Suppressor macrophage treated with lipopolysaccharide for 4 hours (primary cell): ENCODE results near the gene IQSEC3.

ENCODE experiments used
- DNase-seq: peaks from one replicate; pipeline ENCODE4 v3.0.0-alpha.2; 2020

IQSEC3 gene

DNA sequence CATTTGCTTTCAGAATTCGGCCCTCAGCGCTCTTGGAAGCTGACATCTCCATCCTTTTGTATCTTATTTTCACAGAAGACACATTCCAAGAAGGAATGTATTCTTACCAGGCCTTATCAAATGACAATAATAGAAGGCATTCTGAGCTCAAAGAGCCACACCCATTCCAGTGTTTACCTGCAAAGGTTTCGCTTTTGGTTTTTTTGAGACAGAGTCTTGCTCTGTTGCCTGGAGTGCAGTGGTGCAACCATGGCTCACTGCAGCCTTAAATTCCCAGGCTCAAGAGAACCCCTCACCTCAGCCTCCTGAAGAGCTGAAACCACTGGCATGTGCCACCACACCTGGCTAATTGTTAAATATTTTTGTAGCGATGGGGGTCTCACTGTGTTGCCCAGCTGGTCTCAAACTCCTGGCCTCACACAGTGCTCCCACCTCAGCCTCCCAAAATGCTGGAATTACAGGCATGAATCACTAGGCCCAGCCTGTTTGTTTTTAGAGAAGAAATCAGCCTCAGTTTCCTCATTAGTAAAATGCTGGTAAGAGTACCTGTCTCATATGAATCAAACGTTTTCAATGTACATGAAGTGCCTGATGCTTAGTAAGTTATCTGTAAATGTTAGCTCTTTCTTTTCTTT lies 78.2 kb downstream of the IQSEC3 start:
- no peak for DNase-seq

DNA sequence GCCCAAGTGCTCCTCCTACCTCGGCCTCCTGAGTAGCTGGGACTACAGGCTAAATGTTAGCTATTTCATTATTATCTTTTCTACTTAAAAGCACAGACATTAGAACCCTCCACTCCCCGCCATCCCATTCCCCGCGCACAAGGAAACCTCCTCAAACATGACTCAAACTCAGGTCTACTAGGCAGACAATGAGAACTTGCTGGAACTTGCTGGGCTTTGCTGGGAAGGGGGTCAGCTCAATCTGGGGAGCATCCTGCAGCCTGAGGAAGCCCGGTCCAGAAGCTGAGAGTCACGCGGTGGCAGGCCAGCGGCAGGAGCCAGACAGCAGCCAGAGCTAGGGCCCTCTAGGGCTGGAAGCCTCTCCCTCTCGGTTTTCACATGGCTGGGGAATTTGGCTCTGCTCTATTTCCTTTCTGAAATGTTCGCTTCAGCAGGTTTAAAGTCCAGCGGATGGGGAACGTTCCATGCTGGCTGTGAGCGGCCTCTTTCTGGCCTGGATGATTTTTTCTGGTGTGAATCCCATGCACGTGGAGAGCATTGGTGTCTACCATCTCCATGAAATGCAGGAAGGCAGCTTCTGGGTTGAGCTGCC lies 78.9 kb downstream of the IQSEC3 start:
- DNase-seq, result no peak

DNA sequence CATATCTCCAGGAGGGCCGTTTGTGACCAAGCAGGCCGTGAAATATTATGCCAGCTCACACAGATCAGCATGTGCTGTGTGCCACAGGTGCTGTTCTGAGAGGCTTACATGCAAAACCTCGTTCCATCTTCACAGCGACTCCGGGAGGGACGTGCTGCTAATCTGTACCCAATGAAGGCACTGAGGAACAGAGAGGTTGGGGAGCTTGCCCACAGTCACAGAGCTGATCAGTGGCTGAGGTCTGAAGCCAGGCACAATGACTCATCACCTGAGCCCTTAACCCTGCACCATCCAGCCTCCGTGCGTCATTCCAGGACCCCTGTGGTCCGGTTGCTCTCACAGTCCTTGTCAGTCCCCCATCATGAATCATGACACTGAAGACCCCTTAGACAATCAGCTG lies 80.7 kb downstream of the IQSEC3 start:
- DNase-seq, result no peak

DNA sequence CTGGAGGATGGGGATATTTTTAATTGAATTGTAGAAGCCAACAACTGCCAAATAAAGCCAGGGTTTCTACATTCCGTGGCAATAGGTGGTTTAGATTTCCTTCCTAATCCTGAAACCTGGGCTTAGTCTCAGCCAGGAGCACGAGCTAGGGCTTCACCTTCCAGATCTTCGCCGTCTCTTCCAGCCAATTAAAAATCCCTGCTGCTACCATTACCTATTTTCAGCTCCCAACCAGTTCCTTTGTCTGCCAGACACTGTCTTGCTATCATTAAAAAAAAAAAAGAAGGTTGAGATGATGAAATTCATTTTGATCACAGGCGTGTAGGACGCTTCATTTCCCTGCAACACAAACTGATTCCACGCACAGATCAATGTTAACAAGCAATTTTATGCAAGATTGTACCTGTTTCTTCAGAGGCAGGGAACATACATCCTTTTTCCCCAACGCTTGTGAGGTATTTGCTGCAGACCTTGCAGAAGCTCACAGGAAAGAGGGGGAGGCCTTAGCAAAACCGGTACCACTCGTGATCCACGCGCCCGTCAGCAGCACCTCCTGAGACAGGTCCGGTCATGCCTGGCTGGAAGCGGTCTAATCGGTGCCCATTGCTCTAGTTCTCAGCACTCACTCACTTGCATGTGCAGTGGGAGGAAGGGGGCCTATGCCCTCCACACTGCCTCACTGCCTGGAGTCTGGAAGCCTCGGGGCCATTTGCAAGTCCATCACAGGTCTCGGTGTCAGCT lies 82.3 kb downstream of the IQSEC3 start:
- no peak for DNase-seq

DNA sequence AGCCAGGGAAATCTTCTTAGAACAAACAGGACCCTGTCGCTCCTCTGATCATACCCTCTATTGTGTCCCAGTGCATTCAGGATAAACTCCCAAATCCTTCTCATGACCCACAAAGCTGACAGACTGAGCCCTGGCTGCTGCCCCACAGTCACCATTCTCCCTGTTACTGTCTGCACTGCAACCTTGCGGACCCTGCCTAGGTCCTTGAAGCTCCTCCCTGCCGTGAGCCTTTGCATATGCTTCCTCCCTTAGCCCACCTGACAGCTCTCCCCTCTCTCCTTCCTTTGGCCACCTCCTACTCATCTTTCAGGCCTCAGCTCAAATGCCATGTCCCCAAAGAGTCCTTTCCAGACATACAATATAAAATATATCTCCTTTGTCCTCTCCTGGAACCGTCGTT lies 85.0 kb downstream of the IQSEC3 start:
- no peak for DNase-seq

DNA sequence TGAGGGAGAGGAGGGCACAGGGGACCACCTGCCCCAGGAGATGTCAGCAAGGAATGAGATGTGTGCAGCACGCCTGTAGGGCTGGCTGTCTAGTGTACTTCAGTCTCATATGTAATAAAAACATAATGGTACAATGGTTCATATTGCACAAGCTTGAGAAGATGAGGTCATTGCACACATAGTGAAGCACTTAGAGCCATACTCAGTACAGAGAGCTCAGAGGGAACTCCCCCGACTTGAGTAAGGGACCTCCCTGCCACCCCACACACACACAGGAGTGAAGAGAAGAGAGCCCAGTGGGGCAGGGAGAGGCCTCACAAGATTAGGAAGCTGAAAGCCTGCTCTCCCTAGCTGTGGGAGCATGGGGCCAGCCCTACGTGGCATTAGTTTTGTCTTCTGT lies 85.9 kb downstream of the IQSEC3 start:
- DNase-seq, result peak; percentile 75

DNA sequence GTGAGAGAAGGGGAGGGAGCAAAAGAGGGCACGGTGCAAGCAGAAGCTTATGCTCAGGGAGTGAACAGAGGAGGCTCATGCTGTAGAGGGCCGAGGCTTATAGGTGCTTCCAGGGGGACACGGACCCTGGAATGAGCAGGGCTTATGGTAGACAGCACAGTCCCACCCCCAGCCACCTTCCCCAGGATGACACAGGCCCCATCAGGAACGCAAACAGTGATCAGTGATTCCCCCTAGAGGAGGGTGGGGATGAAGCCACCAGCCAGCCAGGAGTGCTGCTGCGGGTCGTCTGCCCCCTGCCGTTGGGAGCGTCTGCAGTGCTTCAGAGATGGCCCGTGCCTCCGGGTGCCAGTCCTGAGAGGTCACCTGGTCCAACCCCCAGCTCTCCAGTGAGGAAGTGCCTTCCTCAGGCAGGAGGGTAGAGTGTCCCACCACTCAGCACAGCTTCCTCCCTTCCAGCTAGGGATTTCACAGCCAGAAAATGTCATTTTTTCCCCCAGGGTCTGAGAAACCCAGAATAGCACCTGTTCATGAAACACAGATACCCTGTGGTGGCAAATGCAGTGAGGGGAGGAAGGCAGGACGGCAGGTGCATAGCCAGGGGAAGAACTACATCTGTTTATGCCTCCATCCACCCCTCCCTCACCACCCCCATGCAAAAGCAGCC lies 86.6 kb downstream of the IQSEC3 start:
- DNase-seq, result peak; percentile 74

DNA sequence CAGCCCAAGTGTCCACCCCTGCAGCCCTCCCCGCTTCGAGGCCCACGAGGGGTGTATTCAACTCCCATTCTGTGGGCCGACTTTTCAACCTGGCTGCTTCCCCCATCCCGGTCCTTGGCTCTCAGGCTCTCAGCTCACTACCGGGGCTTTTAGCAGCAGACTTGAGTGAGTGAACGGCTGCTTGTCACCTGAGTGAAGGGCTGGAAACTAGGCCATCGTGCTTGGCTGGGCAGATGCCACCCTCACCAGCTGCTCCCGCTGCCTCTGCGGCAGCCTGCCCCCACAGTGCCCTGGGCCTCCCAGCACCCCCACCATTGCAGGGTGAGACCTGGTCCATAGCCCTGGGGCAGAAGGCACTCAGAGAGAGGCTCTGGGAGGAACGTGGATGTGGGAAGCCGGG lies 87.5 kb downstream of the IQSEC3 start:
- no peak for DNase-seq

DNA sequence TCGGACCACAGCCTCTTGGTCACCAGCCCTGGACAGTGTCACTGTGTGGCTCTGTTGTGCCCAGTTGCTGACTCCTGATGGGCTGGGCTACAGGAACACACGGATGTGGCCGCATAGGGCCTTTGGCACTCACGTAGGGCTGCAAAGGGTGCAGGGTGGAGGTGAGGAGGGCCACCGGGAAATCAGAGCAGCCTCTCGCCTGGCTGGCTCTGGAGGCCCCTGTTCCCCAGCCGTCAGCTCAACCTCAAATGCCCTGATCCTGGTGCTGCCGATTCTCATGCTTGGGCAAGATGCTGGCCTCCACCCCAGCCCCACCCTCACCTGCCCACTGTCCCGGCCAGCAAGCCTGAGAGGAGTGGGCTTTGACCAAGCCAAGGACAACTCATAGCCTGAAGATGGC lies 88.4 kb downstream of the IQSEC3 start:
- DNase-seq, result no peak

DNA sequence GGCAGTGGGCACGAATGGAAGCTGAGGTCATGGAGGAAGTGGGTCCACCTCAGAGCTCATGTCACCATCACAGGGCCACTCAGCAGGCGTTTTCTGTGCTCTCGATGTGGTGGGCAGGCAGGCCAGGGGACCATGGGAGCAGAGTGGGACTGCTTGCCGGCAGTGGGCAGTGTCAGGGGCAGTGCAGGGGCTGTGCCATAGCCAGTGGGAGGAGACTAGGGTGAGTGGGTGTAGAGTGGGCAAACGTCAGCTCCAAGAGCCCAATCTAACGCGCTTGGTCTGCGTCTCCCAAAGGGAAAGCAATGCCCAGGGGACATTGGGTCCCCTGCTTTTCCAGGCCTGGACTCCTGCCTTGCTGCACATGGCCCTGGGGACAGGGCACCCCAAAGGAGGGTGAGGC lies 89.1 kb downstream of the IQSEC3 start:
- DNase-seq, result no peak

DNA sequence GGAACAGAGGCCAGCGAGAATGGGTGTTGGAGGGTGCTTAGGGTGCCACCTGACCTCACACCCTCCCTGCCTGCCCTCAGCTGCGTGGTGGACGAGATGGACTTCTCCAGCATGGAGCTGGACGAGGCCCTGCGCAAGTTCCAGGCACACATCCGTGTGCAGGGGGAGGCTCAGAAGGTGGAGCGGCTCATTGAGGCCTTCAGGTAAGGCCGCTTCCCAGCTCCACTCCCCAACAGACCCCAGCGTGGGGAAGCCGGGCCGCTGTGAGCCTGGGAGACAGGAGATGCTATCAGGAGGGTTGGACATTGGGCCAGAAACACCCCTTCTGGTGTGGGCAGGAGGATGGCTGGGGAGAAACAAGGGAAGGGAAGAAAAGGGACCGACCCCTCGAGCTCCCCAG lies 90.4 kb downstream of the IQSEC3 start:
- DNase-seq, result no peak

DNA sequence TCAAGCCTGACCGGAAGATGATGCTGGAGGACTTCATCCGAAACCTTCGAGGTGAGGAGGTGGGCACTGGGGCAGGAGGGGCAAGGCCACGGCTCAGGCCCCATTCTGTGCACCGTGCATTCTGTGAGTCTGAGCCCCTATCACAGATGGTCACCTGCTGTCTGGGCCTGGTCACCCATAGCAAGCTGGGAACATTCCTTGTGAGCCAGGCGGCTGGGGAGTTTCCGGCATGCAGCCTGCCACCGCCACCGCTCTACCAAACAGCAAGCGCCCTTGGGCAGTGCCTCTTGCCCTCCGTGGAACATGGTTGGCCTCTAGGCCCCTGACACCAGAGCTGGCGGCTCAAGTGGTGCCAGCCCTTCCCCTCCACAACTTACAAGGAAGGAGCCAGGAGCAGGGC lies 91.1 kb downstream of the IQSEC3 start:
- no peak for DNase-seq

DNA sequence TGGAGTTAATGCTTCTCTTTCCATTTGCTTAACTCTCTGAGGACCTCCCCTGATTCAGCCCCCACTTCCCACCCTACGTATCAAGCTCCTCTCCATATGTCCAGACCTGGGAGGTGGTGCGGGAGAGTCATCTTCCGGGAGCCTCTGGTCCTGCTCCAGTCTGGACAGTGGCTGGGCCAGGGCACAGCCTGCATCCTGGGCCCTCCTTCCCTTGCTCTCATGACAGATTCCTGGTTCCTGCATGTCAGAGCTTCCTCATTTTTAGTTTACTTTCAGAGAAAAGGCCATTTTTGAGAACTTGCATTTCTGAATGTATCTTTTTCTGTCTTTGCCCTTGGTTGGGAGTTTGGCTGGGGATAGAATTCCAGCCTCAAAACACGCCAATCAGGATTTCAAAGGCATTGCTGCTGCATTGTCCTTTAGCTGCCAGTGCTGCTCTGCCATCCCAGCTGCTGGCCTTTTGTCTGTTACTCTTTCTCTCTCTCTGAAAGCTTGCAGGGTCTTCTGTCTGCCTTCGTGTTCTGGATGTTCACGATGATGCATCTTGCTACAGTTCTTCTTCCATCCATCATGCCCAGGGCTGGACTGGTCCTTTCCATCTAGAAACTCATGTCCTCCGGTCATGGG lies 92.7 kb downstream of the IQSEC3 start:
- peak; percentile 29 for DNase-seq

DNA sequence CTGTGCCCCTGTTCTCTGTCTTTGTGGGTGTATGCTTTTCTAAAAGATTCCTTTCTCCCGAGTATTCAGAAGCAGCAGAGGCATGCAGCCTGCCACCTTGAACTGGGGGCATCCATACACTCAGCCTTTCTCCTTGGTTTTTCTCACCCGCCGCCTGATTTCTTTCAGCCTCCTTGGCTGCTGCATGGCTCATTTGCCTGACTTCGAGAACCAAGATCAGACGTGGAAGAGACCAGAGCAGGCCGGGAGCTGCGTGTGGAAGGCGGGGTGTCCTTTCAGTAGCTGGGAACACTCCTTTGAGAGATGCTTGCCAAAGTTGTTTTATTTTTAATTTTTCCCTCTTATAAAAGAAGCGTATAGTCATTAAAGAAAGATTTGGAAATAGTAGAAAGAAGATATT lies 94.3 kb downstream of the IQSEC3 start:
- DNase-seq, result no peak

DNA sequence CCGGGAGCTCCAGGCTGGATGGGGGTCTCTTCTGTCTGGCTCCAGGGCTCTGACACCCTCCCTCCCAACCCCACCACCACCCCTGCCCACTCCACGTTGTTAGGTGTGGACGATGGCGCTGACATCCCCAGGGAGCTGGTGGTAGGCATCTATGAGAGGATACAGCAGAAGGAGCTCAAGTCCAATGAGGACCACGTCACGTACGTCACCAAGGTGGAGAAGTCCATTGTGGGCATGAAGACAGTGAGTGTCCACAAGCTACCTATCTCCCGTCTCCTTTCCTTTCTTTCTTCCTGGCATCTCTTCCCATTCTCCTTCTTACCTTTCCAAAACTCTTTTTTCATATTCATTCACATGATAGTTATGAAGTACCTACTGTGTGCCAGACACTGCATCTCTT lies 95.3 kb downstream of the IQSEC3 start:
- no peak for DNase-seq

DNA sequence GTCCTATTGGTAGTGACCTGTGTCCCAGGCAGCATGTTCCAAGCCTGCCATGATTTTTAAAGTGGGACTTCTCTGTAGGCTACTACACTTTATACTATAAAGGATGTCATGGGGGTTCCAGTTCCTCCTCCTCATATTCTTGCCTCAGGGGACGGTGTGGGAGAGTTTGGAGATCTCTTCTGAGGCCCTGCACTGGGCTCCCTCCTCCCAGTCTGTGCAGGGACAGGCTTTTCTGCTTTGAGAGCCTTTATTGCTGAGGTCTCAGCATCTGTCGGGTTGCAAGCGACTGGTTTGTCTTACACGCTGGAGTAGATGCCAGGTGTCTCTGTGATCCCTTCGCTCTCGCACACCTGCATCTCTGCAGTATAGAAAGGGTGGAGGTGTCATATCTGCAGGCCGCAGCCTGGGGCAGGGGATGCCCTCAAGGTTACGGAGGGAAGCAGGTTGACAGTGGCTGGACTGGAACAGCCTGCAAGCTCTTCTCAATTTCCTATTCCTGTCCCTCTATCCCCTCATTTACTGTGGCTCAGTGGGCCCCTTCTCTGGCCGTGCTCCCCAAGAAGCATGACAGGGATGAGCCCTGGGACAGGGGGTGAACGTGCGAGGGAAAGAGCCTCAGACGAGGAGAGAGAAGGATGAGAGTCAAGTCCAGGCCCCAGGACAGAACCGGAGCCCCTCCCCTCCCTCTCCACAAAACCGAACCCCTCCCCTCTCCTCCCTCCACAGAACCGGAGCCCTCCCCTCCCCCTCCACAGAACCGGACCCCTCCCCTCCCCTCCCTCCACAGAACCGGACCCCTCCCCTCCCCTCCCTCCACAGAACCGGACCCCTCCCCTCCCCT lies 96.1 kb downstream of the IQSEC3 start:
- DNase-seq, result no peak

DNA sequence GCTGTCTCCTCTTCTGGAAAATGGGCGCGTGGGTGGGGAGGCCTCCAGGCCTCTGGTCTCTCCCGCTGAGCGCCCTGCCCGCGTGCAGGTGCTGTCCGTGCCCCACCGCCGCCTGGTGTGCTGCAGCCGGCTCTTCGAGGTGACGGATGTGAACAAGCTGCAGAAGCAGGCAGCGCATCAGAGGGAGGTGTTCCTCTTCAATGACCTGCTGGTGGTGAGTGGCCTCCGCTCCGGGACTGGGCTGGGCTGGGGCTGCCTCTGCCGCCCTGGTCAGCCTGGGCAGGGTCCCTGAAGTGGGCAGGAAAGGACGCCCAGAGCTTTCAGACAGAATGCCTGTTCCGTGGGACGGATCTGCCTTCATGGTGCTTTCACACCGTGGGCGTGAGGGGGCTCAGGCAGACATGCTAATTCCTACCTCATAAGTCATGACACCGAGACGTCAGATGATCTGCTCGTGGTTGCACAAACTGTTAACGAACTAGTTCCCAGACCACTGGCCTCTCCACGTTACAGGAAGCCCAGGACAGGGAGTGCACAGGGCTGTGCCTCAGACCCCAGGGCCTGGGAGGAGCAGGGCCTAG lies 96.9 kb downstream of the IQSEC3 start:
- DNase-seq, result no peak

DNA sequence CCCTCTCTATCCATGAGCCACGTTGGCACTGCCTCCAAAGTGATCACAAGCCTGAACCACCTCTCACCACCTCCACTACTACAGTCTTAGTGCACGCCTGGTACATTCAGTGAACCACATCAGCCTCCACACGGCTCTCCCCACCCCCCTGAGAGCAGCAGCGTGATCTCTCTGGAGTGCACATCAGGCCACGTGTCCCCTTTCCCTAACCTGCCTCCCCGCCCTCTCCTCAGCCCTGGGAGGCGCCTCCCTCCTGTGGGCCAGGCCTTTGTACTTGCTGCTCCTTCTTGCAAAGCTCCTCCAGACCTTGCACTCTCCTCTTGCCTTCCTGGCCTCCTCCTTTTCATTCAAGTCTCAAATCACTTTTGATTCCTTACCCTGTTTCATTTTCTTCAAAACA lies 97.6 kb downstream of the IQSEC3 start:
- no peak for DNase-seq

DNA sequence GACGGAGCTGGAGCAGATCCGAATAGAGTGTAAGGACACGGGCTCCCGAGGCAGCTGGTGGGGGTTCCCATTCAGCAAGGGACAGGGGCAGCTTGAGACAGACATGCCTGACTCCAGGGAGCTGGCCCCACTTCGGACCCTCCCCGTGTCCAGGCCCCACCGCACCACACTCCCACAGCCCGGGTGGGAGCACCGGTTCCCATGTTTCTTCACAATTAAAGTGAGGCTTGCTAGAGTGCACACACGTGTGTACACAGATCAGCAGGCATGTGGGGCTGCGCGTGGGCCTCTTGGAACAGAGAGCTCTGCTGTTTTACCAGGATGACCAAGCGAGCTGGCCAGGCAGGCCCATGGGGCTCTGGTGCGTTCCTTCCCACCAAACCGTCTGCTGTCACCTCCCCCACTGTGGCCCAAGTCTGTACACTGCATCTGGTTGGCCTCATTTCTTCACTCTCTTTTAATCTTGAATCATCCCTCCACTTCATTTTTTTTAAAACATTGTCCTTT lies 99.3 kb downstream of the IQSEC3 start:
- no peak for DNase-seq

DNA sequence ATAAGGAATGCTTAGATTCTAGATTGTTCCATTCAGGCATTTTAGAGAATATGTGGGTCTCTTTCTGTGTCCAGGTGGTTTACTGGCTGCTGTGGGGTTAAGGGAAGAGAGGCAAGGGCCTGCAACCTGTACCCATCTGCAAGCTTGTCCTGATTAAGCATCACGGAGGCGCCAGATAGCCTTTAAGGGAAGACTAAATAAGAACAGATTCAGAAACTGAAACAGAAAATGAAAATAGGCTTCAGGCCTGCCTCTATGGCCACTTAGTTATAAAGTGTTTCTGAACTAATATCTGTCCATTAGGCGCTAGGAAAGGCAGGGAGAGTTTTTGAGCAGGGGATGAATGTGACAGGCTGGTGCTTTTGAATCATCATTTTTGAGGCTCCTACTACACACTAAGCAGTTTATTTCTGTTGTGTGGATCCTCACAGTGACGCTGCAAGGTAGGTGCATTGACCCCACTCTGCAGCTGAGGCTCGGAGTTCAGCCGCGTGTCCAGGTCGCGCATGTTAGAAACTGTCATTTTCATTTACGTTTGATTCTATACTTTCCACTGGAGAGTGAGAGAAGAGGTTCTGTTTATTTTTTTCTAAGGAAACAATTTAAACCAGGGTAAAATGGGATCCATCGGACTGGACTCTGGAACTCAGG lies 100.0 kb downstream of the IQSEC3 start:
- peak; percentile 53 for DNase-seq

DNA sequence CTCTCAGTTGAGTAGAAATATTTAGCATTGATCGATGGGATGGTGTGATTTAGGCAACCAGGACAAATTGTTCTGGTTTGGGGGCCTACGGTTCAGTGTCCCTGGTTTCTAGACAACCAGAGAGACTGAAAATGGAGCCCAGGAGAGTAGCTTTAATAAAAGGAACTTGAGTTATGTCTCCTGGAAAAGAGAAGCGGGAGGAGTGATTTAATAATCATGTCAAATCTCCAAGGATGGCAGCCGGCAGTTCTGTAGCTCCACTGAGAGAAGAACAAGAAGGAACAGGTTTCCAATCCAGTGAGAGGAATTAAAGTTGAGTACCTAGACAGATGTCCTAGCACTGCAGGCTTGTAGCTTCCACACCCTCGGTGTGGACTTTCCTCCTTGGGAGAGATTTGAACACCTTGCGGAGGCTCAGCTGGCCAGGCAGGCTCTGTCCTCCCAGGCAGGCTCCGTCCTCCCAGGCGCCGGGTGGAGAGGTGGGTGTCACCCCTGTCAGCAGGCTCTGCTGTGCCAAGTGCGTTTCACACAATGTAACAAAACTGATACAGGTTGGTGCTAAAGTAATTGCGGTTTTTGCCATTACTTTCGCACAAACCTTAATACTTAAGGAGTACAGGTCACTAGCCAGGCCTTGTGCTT lies 101.5 kb downstream of the IQSEC3 start:
- DNase-seq, result no peak
